ENCODE results near the gene SLC38A2.

SLC38A2 gene

GRCh38 chr12:46363582-46364299, 8.8 kb downstream of the SLC38A2 start:
- Mint-ChIP-seq H3K4me1 (peaks cover 53% of the 10 kb centered on the region), H3K27me3 (no peaks in the 10 kb centered on the region), H3K4me3 (no peak overlapping the region), H3K27ac (peak overlapping the region; percentile 69), H3K9me3 (no peaks in the 10 kb centered on the region), H3K36me3 (peaks cover 78% of the 10 kb centered on the region)
- ATAC-seq: no peak

- Mint-ChIP-seq H3K27me3 (no peaks in the 10 kb centered on the region), H3K9me3 (no peaks in the 10 kb centered on the region), H3K36me3 (peaks cover 77% of the 10 kb centered on the region), H3K4me3 (no peak overlapping the region), H3K4me1 (peaks cover 49% of the 10 kb centered on the region), H3K27ac (peak overlapping the region; percentile 69)
- no peak for ATAC-seq
Observed at GRCh38 chr12:46362895-46363581, 9.5 kb downstream of the SLC38A2 start.

DNA sequence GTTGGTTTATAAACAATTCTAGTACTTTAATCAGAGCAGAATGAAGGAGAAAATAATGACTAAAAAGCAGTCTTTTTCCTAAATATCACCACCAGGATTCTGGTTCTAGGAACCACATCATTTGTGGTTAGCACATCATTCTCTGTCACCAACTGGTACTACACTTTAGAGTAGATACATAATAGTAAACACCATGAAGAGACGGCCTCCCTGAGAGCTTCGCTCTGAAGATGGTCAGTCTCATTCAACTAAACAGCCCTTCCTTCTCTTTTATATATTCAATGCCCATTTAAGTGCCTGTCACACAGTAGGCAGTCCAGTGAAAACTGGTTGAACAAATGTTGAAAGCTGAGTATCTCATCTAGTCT, 10.9 kb downstream of the SLC38A2 start:
- ATAC-seq: no peak
- Mint-ChIP-seq H3K27me3 (no peaks in the 10 kb centered on the region), H3K9me3 (no peaks in the 10 kb centered on the region), H3K4me3 (no peak overlapping the region), H3K27ac (peak overlapping the region; percentile 69), H3K4me1 (peaks cover 38% of the 10 kb centered on the region), H3K36me3 (peaks cover 64% of the 10 kb centered on the region)

DNA sequence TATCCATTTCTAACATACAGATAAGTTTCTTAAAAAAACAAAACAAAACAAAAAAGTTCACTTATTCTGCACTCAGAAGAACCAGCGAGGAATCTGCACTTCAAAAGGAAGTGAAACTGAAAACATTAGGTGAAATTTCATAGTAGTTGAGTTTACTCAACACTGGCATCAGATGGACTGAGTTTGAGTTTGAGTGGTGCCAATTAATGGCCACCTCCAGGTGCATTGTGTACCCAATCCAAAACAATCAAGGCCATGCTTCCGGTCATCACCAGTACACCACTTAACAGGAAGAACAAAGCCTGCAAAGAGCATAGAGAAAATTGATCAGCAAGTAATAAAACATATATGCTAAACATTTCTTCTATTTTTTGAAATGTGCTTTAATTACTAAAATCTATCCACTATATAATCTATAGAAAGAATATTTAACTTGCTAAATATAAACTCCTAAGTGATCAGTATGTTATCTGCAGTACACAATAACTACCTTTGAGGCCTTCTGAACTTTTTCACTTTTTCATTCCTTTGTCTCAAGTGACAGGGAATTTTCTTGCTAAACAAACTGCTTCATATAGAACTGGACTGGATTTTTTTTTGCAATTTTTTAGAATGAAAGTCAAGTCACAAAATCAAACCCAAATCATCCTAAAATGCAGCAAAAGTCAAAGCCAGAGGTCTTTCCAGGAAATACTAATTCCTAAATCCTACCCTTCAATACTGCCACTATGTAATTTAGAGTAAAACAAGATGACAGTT, 11.5 kb downstream of the SLC38A2 start:
- H3K4me1 Mint-ChIP-seq: peaks cover 38% of the 10 kb centered on the region

DNA sequence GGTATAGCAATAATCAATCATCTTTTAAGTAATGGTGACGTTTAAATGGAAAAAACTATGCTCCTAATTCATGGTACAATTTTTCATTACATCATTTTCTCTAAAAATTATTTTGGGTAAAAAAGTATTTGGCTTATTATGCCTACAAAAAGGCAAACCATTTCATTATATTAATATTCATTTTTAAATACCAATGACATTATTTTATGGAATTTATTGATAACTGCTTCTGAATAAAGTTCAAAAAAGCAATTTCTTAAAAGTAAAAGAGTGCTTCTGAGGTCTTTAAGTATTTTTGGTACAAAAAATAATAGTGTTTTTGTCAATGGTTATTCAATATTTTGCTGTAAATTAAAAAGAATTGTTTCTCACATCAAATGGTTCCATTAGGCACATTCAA, 12.2 kb downstream of the SLC38A2 start:
- Mint-ChIP-seq H3K36me3 (peaks cover 58% of the 10 kb centered on the region), H3K9me3 (no peaks in the 10 kb centered on the region), H3K4me1 (peaks cover 38% of the 10 kb centered on the region), H3K27ac (no peak overlapping the region), H3K27me3 (no peaks in the 10 kb centered on the region), H3K4me3 (no peak overlapping the region)
- ATAC-seq: no peak

More for the DNA sequence above, 11.5 kb downstream of the SLC38A2 start:
- no peaks in the 10 kb centered on the region for H3K9me3 Mint-ChIP-seq
- peak overlapping the region; percentile 69 for H3K27ac Mint-ChIP-seq
- no peaks in the 10 kb centered on the region for H3K27me3 Mint-ChIP-seq
- peak; percentile 86 for ATAC-seq
- H3K4me3 Mint-ChIP-seq: no peak overlapping the region
- H3K36me3 Mint-ChIP-seq: peaks cover 64% of the 10 kb centered on the region

- H3K27ac Mint-ChIP-seq: no peak overlapping the region
- no peak for ATAC-seq
- H3K27me3 Mint-ChIP-seq: no peaks in the 10 kb centered on the region
- no peaks in the 10 kb centered on the region for H3K9me3 Mint-ChIP-seq
- H3K4me3 Mint-ChIP-seq: no peak overlapping the region
- H3K36me3 Mint-ChIP-seq: peaks cover 53% of the 10 kb centered on the region
- H3K4me1 Mint-ChIP-seq: peaks cover 38% of the 10 kb centered on the region
Observed at GRCh38 chr12:46359667-46360280, 12.8 kb downstream of the SLC38A2 start.

- Mint-ChIP-seq H3K4me1 (peaks cover 34% of the 10 kb centered on the region), H3K36me3 (peaks cover 47% of the 10 kb centered on the region), H3K27ac (no peak overlapping the region), H3K4me3 (no peak overlapping the region), H3K27me3 (no peaks in the 10 kb centered on the region), H3K9me3 (no peaks in the 10 kb centered on the region)
- no peak for ATAC-seq
Observed at GRCh38 chr12:46358791-46359666, 13.5 kb downstream of the SLC38A2 start.

DNA sequence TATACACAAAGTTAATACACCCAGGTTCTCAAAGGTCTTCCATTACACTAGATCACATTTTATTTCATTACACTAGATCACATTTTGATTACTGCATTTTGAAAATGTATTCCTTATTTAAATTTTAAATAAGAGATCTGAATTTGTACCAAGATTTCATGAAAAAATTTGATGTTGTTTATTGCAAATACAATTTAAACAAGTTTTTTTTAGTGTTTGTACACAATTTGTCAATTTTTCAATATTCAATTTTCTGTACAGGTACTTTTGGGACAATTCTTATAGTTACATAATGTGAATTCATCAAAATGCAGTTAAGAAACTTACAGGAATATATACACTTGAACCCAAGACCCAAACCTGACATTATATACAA, 14.3 kb downstream of the SLC38A2 start:
- Mint-ChIP-seq H3K4me1 (peaks cover 27% of the 10 kb centered on the region), H3K27ac (no peak overlapping the region), H3K27me3 (no peaks in the 10 kb centered on the region), H3K36me3 (peaks cover 40% of the 10 kb centered on the region), H3K9me3 (no peaks in the 10 kb centered on the region), H3K4me3 (no peak overlapping the region)
- ATAC-seq: no peak

GRCh38 chr12:46357438-46358324, 14.9 kb downstream of the SLC38A2 start:
- no peaks in the 10 kb centered on the region for H3K27me3 Mint-ChIP-seq
- peaks cover 34% of the 10 kb centered on the region for H3K36me3 Mint-ChIP-seq
- no peak overlapping the region for H3K4me3 Mint-ChIP-seq
- H3K4me1 Mint-ChIP-seq: peaks cover 21% of the 10 kb centered on the region
- no peak overlapping the region for H3K27ac Mint-ChIP-seq
- H3K9me3 Mint-ChIP-seq: no peaks in the 10 kb centered on the region
- no peak for ATAC-seq

DNA sequence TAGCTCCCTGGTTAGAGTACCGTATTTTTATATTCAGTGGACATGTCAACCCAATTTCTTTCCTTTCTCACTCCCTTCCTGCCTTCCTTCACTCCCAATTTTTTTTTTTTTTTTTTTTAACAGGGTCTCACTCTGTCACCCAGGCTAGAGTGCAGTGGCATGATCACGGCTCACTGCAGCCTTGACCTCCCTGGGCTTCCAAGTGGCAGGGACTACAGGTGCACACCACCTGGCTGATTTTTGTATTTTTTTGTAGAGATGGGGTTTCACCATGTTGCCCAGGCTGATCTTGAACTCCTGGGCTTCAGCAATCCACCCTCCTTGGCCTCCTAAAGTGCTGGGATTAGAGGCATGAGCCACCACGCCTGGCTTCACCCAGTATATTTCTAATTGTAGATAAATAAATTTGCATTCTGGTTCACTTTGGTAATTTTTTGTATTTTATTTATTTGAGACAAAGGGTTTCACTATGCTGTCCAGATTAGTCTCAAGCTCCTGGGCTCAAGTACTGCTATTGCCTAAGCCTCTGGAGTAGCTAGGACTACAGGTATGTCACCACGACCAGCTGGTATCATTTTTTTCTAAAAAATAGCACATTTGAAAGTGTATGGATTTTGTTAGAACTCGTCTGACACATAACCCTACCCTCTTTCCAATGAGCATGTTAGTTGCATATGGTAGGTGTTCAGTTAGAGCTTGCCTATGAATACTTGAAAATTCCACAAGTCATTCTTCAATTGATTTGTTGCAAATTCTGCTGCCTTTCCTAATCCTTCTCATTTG, 15.7 kb downstream of the SLC38A2 start:
- peaks cover 12% of the 10 kb centered on the region for H3K4me1 Mint-ChIP-seq
- no peak for ATAC-seq
- H3K27ac Mint-ChIP-seq: peak overlapping the region; percentile 37
- H3K4me3 Mint-ChIP-seq: no peak overlapping the region
- no peaks in the 10 kb centered on the region for H3K9me3 Mint-ChIP-seq
- H3K36me3 Mint-ChIP-seq: peaks cover 26% of the 10 kb centered on the region
- no peaks in the 10 kb centered on the region for H3K27me3 Mint-ChIP-seq

DNA sequence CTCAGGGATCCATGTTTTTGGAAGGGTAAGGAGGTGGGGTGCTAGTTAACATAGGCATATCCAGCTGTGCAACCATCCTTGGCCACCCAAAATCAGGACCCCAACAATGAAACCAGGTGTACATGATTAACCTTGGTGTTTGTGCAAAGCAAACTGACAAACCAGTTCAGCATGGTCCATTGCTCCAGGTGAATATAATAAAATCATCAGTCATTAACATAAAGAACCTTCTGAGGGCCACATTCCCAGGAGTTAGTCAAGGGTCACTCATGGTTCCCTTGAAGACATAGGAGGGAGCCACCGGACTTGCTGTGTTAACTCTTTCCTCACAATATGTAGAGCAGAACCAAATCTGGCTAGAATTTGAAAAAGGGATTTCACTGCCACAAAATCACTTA, 17.8 kb downstream of the SLC38A2 start:
- no peak overlapping the region for H3K27ac Mint-ChIP-seq
- ATAC-seq: no peak
- H3K4me3 Mint-ChIP-seq: no peak overlapping the region
- no peaks in the 10 kb centered on the region for H3K4me1 Mint-ChIP-seq
- peaks cover 9% of the 10 kb centered on the region for H3K36me3 Mint-ChIP-seq
- H3K9me3 Mint-ChIP-seq: no peaks in the 10 kb centered on the region
- H3K27me3 Mint-ChIP-seq: no peaks in the 10 kb centered on the region

GRCh38 chr12:46354111-46354801, 18.3 kb downstream of the SLC38A2 start:
- Mint-ChIP-seq H3K4me3 (no peak overlapping the region), H3K4me1 (no peaks in the 10 kb centered on the region), H3K36me3 (peaks cover 3% of the 10 kb centered on the region), H3K27me3 (no peaks in the 10 kb centered on the region), H3K27ac (no peak overlapping the region), H3K9me3 (no peaks in the 10 kb centered on the region)
- ATAC-seq: no peak
